Measurements from ENCODE around the gene MLIP.

MLIP gene

GRCh38 chr6:54232703-54233102, 121.5 kb downstream of the MLIP start:
- no peak for DNase-seq (ENCODE audit: low read depth)
- no peak overlapping the region for H3K4me3 ChIP-seq (ENCODE audit: low read depth, low read length)
- TF ChIP-seq CTCF (conservative IDR thresholded peaks at IDR 0.05; ENCODE audit: low read depth, low read length), result no peak

- TF ChIP-seq CTCF (conservative IDR thresholded peaks at IDR 0.05; ENCODE audit: low read depth, low read length), result no peak
- H3K4me3 ChIP-seq (ENCODE audit: low read depth, low read length), result no peak overlapping the region
- DNase-seq (ENCODE audit: low read depth), result no peak
Observed at GRCh38 chr6:54234539-54234938, 123.3 kb downstream of the MLIP start.

GRCh38 chr6:54236984-54237383, 125.7 kb downstream of the MLIP start:
- H3K4me3 ChIP-seq (ENCODE audit: low read depth, low read length), result no peak overlapping the region
- DNase-seq (ENCODE audit: low read depth), result no peak
- no peak for TF ChIP-seq CTCF (conservative IDR thresholded peaks at IDR 0.05; ENCODE audit: low read depth, low read length)

GRCh38 chr6:54238396-54238795, 127.2 kb downstream of the MLIP start:
- DNase-seq (ENCODE audit: low read depth), result peak; percentile 80
- no peak overlapping the region for H3K4me3 ChIP-seq (ENCODE audit: low read depth, low read length)
- TF ChIP-seq CTCF (conservative IDR thresholded peaks at IDR 0.05; ENCODE audit: low read depth, low read length), result no peak

GRCh38 chr6:54243699-54244098, 132.5 kb downstream of the MLIP start:
- TF ChIP-seq CTCF (conservative IDR thresholded peaks at IDR 0.05; ENCODE audit: low read depth, low read length), result no peak
- no peak overlapping the region for H3K4me3 ChIP-seq (ENCODE audit: low read depth, low read length)
- DNase-seq (ENCODE audit: low read depth), result no peak

- DNase-seq (ENCODE audit: low read depth), result peak; percentile 63
- TF ChIP-seq CTCF (conservative IDR thresholded peaks at IDR 0.05; ENCODE audit: low read depth, low read length), result peak; percentile 64
- H3K4me3 ChIP-seq (ENCODE audit: low read depth, low read length), result no peak overlapping the region
Observed at GRCh38 chr6:54244430-54244829, 133.2 kb downstream of the MLIP start.

GRCh38 chr6:54245265-54245664, 134.0 kb downstream of the MLIP start:
- no peak overlapping the region for H3K4me3 ChIP-seq (ENCODE audit: low read depth, low read length)
- no peak for TF ChIP-seq CTCF (conservative IDR thresholded peaks at IDR 0.05; ENCODE audit: low read depth, low read length)
- no peak for DNase-seq (ENCODE audit: low read depth)
